Posterior vena cava (tissue), 2 donors: ENCODE data around the gene CTSF. TPM values are rescaled to one million over a fixed set of nuclear protein-coding genes. Genes with fewer than 3 reads are reported as not detected.
"Not testable (repeated sequence)": the region's sequence is repeated elsewhere in the genome, so short reads cannot be mapped to it uniquely, and the experiment has no call there.

Source experiments
- DNase-seq: peaks from one replicate; pipeline ENCODE4 v3.0.0-alpha.2; 2020; ENCODE audit warnings: low spot score
- intact Hi-C, 2 donors: fragments of 100-400 bp; cut with DNase I; formaldehyde crosslinking; loops; one replicate each; pipeline versions ENCODE4 v1.14.1 to v1.14.2; 2022 to 2023
- total RNA-seq, 2 donors: library from RNA; stranded (reverse); fragmentation: NEBNext Ultra II Directional; extraction: Animal tissue kit (Norgen Biotek cat#: 25700); gene quantifications; one replicate each; pipeline ENCODE4 v1.2.1, GENCODE V29; 2021
- donor health status: DM: yes; HTN: yes; CAD: no.
- donor health status: DM: yes; HTN: yes; CAD: no.

The CTSF gene
- total RNA-seq, 2 donors from 2014 or later, result 38.6 to 73.9 TPM

GRCh38 chr11:66545701-66546367 is 22.6 kb downstream of the CTSF start, which contains the start of gene ZDHHC24:
TSS of gene ZDHHC24 (minus strand) at chr11:66546048. CDS start at chr11:66546003, 45 bp downstream.
- intact Hi-C loops, result no loop called here
- peak; percentile 99 for DNase-seq

DNA sequence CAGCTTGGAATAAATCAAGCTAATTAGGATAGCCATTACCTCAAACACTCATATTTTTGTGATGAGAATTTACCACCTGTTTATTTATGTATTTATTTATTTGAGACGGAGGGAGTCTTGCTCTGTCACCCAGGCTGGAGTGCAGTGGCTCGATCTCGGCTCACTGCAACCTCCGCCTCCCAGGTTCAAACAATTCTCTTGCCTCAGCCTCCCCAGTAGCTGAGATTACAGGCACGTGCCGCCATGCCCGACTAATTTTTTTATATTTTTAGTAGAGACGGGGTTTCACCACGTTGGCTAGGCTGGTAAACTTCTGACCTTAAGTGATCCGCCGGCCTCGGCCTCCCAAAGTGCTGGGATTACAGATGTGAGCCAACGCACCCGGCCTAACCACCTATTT is 23.5 kb downstream of the CTSF start:
- DNase-seq, intact Hi-C loops: not testable (repeated sequence)

DNA sequence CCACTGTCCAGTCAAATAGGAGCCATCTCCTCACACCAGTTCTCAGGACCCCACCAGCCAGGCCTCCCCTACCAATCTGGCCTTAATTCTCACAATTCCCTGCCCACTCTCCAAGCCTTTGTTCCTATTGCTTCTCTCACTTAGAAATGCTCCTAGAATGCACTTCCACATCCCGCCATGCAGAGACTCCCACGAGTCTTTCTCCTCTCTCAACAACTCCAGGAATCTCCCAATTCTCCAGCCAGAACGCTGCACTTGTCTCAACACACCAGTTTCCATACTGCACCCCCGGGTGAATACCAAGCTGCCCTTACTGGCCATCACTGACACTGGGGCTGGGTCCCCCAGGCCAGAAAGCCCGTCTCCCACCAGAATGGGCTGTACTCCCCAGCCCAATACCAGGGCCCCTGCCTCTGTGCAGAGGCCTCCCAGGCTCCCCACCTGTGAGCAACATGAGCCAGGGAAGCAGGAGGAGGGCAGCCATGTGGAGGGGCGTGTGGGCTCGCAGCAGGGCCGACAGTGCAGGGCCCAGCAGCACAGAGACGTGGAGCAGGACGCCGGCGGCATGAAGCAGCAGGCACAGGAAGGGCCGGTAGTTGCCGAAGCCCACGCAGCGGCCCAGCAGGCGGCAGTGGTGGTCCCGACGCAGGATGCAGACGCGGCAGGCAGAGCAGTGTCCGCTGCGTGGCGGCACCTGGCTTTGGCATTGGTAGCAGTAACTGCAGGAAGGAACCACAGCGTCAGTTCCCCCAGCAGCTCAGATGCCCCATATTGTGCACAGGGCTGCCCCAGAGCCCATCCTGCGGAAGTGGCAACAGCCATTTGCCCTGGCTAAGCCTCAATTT is 24.9 kb downstream of the CTSF start:
- intact Hi-C loops, result no loop called here
- DNase-seq, result peak; percentile 90

DNA sequence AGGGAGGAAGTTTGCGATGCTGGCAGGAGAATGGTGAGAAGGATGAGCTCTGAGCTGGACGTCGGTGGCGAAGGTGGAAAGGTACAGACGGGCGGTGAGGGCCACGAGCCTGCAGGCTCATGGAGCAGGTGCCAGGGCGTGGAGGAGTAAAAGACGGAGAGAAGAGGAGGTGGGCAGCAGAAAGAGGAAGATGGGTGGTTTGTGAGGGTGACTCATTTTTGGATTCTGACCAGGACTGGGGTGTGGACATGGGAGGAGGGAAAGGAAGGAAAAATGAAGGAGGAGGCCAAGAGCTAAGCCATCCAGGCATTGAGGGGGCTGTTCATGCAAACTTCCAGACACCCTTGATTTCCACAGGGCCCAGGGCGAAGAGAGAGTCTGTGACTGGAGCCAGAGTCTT is 26.0 kb downstream of the CTSF start:
- intact Hi-C loops, result no loop called here
- no peak for DNase-seq

DNA sequence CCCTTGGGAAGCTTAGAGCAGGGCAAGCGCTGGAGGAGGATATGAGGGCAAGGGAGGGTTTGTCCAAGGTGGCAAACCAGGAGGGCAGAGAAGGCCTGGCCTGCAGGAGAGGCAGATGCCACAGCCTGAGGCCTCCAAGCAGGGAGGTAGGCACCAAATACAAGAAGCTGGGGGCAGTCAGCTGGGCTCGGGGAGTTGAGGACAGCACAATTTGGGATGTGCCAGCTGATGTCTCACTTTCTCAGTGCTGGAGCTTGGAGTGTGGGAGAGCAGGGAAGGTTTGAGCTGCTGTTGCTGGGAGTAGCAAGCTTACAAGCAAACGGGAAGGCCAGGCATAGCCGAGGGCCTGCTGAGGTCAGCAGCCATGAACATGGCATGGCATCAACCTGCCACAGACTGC is 26.5 kb downstream of the CTSF start:
- no peak for DNase-seq
- intact Hi-C loops, result no loop called here

GRCh38 chr11:66540598-66540997 is 27.8 kb downstream of the CTSF start:
- DNase-seq, intact Hi-C loops: not testable (repeated sequence)

- intact Hi-C loops, result no loop called here
- DNase-seq, result no peak
Measured at GRCh38 chr11:66539870-66540213, 28.6 kb downstream of the CTSF start.

GRCh38 chr11:66539170-66539869 is 29.1 kb downstream of the CTSF start:
- intact Hi-C loops, result no loop called here
- no peak for DNase-seq

- DNase-seq, result no peak
- intact Hi-C loops, result no loop called here
Measured at GRCh38 chr11:66532784-66533183, 35.6 kb downstream of the CTSF start.

- intact Hi-C loops, result no loop called here
- DNase-seq, result no peak
Measured at GRCh38 chr11:66531841-66532240, 36.6 kb downstream of the CTSF start.

DNA sequence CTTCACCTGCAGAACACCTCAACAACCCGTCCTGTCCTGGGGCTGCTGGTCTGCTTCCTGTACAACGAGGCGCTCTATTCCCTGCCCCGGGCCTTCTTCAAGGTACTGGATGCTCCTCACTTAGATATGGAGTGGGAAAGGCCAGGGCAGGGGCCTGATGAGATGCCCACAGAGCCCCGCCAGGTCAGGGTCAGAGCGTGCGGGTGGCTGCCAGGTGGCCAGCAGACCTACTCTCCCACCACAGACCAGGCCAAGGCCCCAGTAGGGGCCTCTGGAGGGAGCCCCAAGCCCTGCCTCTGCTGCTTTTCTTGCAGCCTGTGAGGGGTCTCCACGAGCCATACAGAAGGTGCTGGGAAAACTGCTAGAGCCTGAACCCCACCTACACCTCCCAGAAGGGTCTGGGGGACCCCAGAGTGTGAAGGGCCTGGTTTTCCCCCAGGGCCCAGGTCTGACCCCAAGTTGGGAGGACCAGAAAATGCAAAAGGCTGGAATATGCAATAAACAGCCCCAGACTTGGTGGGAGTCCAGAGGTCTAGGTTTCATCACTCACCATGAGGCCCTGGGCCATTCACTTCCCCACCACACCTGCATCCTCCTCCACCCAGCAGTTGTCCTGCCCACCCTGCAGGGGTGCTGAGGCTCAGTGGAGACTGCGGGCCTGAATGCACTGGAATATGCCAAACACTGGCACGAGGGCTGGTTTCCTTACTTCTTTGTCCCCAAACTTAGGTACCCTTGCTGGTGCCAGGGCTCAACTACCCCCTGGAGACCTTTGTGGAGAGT is 37.3 kb downstream of the CTSF start:
- intact Hi-C loops, result no loop called here
- DNase-seq, result no peak

- intact Hi-C loops, result no loop called here
- DNase-seq, result no peak
Measured at GRCh38 chr11:66529655-66530054, 38.8 kb downstream of the CTSF start.

GRCh38 chr11:66529069-66529468 is 39.3 kb downstream of the CTSF start:
- no peak for DNase-seq
- intact Hi-C loops, result no loop called here

- intact Hi-C loops, result no loop called here
- DNase-seq, result no peak
Measured at GRCh38 chr11:66524304-66525040, 43.9 kb downstream of the CTSF start.

DNA sequence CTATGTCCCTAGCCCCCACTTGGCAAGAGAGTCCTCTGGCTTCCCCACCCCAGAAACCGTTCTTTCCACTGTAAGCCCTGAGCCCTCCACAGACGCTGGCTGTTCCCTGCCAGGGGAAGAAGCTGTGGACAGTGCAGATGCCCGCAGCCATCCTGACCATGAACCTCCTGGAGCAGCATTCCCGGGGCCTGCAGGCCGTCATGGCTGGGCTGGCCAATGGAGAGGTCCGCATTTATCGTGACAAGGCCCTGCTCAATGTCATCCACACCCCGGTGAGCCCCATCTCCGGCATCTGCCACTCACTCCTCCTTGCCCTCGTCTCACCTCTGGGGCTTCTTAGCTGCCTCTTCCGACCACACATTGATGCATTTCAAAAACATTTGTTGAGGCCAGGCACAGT is 44.8 kb downstream of the CTSF start:
- intact Hi-C loops, result no loop called here
- DNase-seq, result no peak
